K562 (cell line): ENCODE data around the gene LRP2BP. TPM values are rescaled to one million over a fixed set of nuclear protein-coding genes. Genes with fewer than 3 reads are reported as not detected.

Experiments used
- ATF3 ChIP-seq, 2 experiments: fragments of 450-650 bp in 1 of 2; sonication (generic) in 1 of 2; formaldehyde crosslinking in 1 of 2; IDR thresholded peaks in 1 of 2; conservative IDR thresholded peaks in 1 of 2; 2 replicates each; pipeline versions ENCODE4 v1.6.1 to v1.8.1; 2016 to 2023; ENCODE audit warnings: mild to moderate bottlenecking in 2 of 2, moderate library complexity in 2 of 2, inconsistent platforms in 1 of 2, missing genetic modification reagents in 1 of 2
- BRD9 ChIP-seq: fragments of 450-650 bp; IDR thresholded peaks from 2 replicates; pipeline ENCODE4 v1.6.1; 2018; ENCODE audit warnings: low read depth; ENCODE audit not compliant: partially characterized antibody
- CBFA2T2 ChIP-seq: fragments of 450-650 bp; conservative IDR thresholded peaks from 2 replicates; pipeline ENCODE4 v1.6.1; 2017; ENCODE audit warnings: mild to moderate bottlenecking
- DNMT1 ChIP-seq: fragments of 450-650 bp; IDR thresholded peaks from 2 replicates; pipeline ENCODE4 v1.6.1; 2016; ENCODE audit warnings: antibody characterized with exemption, mild to moderate bottlenecking
- DPF2 ChIP-seq: fragments of 450-650 bp; IDR thresholded peaks from 2 replicates; pipeline ENCODE4 v1.6.1; 2016
- EHMT2 ChIP-seq: fragments of 450-650 bp; IDR thresholded peaks from 2 replicates; pipeline ENCODE4 v1.6.1; 2018; ENCODE audit warnings: antibody characterized with exemption
- ETS2 ChIP-seq: IDR thresholded peaks from 2 replicates; pipeline ENCODE4 v1.6.1; 2016; ENCODE audit warnings: borderline replicate concordance, missing genetic modification characterization, mild to moderate bottlenecking, moderate library complexity, missing compliant biosample characterization; ENCODE audit not compliant: poor library complexity, severe bottlenecking
- ETV1 ChIP-seq: fragments of 450-650 bp; conservative IDR thresholded peaks from 2 replicates; pipeline ENCODE4 v1.6.1; 2016; ENCODE audit warnings: missing genetic modification characterization, control low read depth, low read depth, missing compliant biosample characterization
- HMBOX1 ChIP-seq: sonication (generic); IDR thresholded peaks from 2 replicates; pipeline ENCODE4 v1.6.1; 2016
- ID3 ChIP-seq, 2 experiments: fragments of 250-450 bp in 1 of 2; fragments of 450-650 bp in 1 of 2; sonication (Bioruptor Pico) in 1 of 2; IDR thresholded peaks; 2 replicates each; pipeline versions ENCODE4 v1.6.1 to v1.8.0; 2016 to 2021; ENCODE audit warnings: mild to moderate bottlenecking in 2 of 2, moderate library complexity in 2 of 2, missing compliant biosample characterization in 1 of 2, missing genetic modification characterization in 1 of 2
- KDM1A ChIP-seq, 2 experiments: fragments of 450-650 bp; IDR thresholded peaks; 2 replicates each; pipeline ENCODE4 v1.6.1; 2016; ENCODE audit warnings: mild to moderate bottlenecking in 2 of 2
- KLF10 ChIP-seq: fragments of 250-450 bp; sonication (Bioruptor Pico); IDR thresholded peaks from 2 replicates; pipeline ENCODE4 v1.6.1; 2021; ENCODE audit warnings: matching md5 sums
- KLF13 ChIP-seq: fragments of 450-650 bp; IDR thresholded peaks from 2 replicates; pipeline ENCODE4 v1.6.1; 2016; ENCODE audit warnings: missing genetic modification characterization, low read depth, mild to moderate bottlenecking, missing compliant biosample characterization, moderate library complexity, borderline replicate concordance
- MCM5 ChIP-seq: fragments of 450-650 bp; IDR thresholded peaks from 2 replicates; pipeline ENCODE4 v1.6.1; 2016; ENCODE audit warnings: low read depth
- NFATC3 ChIP-seq: fragments of 450-650 bp; IDR thresholded peaks from 2 replicates; pipeline ENCODE4 v1.6.1; 2017; ENCODE audit warnings: mild to moderate bottlenecking
- RCOR1 ChIP-seq, 2 experiments: IDR thresholded peaks; 2 replicates each; pipeline ENCODE4 v1.6.1; 2012; ENCODE audit warnings: low read depth in 2 of 2, low read length in 2 of 2, borderline replicate concordance in 1 of 2, improper control_type of control experiment in 1 of 2
- SNRNP70 ChIP-seq: fragments of 200-400 bp; formaldehyde crosslinking; optimal IDR thresholded peaks from 2 replicates; pipeline ENCODE3; 2017; ENCODE audit warnings: low read depth, low read length
- SRSF3 ChIP-seq: fragments of 200-400 bp; formaldehyde crosslinking; IDR thresholded peaks from 2 replicates; pipeline ENCODE4 v1.6.1; 2016; ENCODE audit warnings: mild to moderate bottlenecking, low read length, moderate library complexity; ENCODE audit not compliant: insufficient read depth
- TARDBP ChIP-seq: fragments of 450-650 bp; IDR thresholded peaks from 2 replicates; pipeline ENCODE4 v1.6.1; 2016
- TCFL5 ChIP-seq: fragments of 250-450 bp; sonication (Bioruptor Pico); conservative IDR thresholded peaks from 2 replicates; pipeline ENCODE4 v1.6.1; 2021; ENCODE audit warnings: mild to moderate bottlenecking, moderate library complexity, matching md5 sums
- U2AF1 ChIP-seq: fragments of 200-400 bp; formaldehyde crosslinking; optimal IDR thresholded peaks from 2 replicates; pipeline ENCODE3; 2017; ENCODE audit warnings: mild to moderate bottlenecking, low read depth, low read length, moderate library complexity
- XRCC4 ChIP-seq: IDR thresholded peaks from one replicate; pipeline ENCODE4 v1.6.1; 2011; ENCODE audit not compliant: insufficient read depth, insufficient read length; ENCODE audit errors: extremely low read depth
- ZNF311 ChIP-seq: fragments of 250-450 bp; sonication (Bioruptor Pico); IDR thresholded peaks from 2 replicates; pipeline ENCODE4 v1.4.0; 2020; ENCODE audit warnings: mild to moderate bottlenecking, moderate library complexity
- ZNF449 ChIP-seq: fragments of 250-450 bp; sonication (Bioruptor Pico); IDR thresholded peaks from 2 replicates; pipeline ENCODE4 v1.8.0; 2022; ENCODE audit warnings: moderate library complexity, mild to moderate bottlenecking, inconsistent platforms
- ZNF668 ChIP-seq: fragments of 250-450 bp; sonication (Bioruptor Pico); IDR thresholded peaks from 2 replicates; pipeline ENCODE4 v1.8.0; 2022; ENCODE audit warnings: mild to moderate bottlenecking, inconsistent platforms
- ZNF696 ChIP-seq: fragments of 250-450 bp; sonication (Bioruptor Pico); conservative IDR thresholded peaks from 2 replicates; pipeline ENCODE4 v1.4.0; 2020; ENCODE audit warnings: mild to moderate bottlenecking, moderate library complexity
- polyA plus RNA-seq, 8 experiments: library from polyadenylated mRNA; depleted of rRNA in 4 of 8; stranded (reverse) in 5 of 8; unstranded in 3 of 8; fragments of >200 nt; fragmentation: Nextera tagmentation in 2 of 8; fragmentation: Illumina TruSeq in 1 of 8; extraction: Ambion mirVana in 2 of 8; extraction: Trizol in 1 of 8; gene quantifications; 2 replicates each; pipeline versions ENCODE4 v1.2.1 to v1.2.3, GENCODE V29; 2011 to 2014; ENCODE audit warnings: inconsistent platforms in 1 of 8, missing spikeins in 1 of 8
- total RNA-seq, 7 experiments: library from RNA; depleted of rRNA in 6 of 7; stranded (reverse); fragments of >200 nt in 6 of 7; fragmentation: Illumina TruSeq in 2 of 7; extraction: Trizol in 2 of 7; gene quantifications; 2 replicates each; pipeline versions ENCODE4 v1.2.1 to v1.2.3, GENCODE V29; 2011 to 2021; ENCODE audit warnings: low replicate concordance in 1 of 7

The LRP2BP gene
- total and polyA plus RNA-seq, 9 of the 15 experiments (the other 6 are each of a cell fraction or from before 2014, with no cell fraction given): 0.42 to 2.1 (median 0.62) TPM

- no peak for TF ChIP-seq ATF3 (IDR thresholded peaks at IDR 0.05)
- TF ChIP-seq ATF3 (CRISPR knock-in tag; conservative IDR thresholded peaks at IDR 0.05): no peak
- TF ChIP-seq TCFL5 (CRISPR knock-in tag): no peak
- no peak for TF ChIP-seq SRSF3
- TF ChIP-seq HMBOX1: peak; percentile 61
- TF ChIP-seq ZNF449 (CRISPR knock-in tag): no peak
- TF ChIP-seq ID3 (CRISPR knock-in tag; IDR thresholded peaks at IDR 0.05): no peak
- no peak for TF ChIP-seq ID3 (tag; IDR thresholded peaks at IDR 0.05)
- no peak for TF ChIP-seq MCM5
- TF ChIP-seq KLF10: no peak
- TF ChIP-seq ETV1 (tag): no peak
- no peak for TF ChIP-seq TARDBP
- no peak for TF ChIP-seq ZNF668 (CRISPR knock-in tag)
- TF ChIP-seq DPF2: peak; percentile 87
- TF ChIP-seq KLF13 (tag): no peak
- TF ChIP-seq ETS2 (tag): no peak
- 0 out of 2 replicates have a peak, but pooled peaks have one; percentile 46 for TF ChIP-seq EHMT2
- TF ChIP-seq XRCC4: no peak
- TF ChIP-seq NFATC3: no peak
- no peak for TF ChIP-seq BRD9
- peak; percentile 42 to 54; a peak in 3 of 4 replicates for TF ChIP-seq KDM1A (IDR thresholded peaks at IDR 0.05)
- TF ChIP-seq DNMT1: no peak
- no peak for TF ChIP-seq U2AF1
- TF ChIP-seq RCOR1 (IDR thresholded peaks at IDR 0.05; ENCODE audit: borderline replicate concordance in 1 of 2, low read depth in 2 of 2, low read length in 2 of 2): peak in 1 of 2 experiments; percentile 75; a peak in 1 of 4 replicates
- TF ChIP-seq CBFA2T2: peak; percentile 59
- no peak for TF ChIP-seq ZNF696
- no peak for TF ChIP-seq ZNF311 (CRISPR knock-in tag)
- TF ChIP-seq SNRNP70: no peak
These were observed 37.8 kb downstream of the LRP2BP start (continued) for GRCh38 chr4:185357733-185358440.
